A549 (cell line): ENCODE measurements around the gene ANO3. TPM values are rescaled to one million over a fixed set of nuclear protein-coding genes. Genes with fewer than 3 reads are reported as not detected.

ENCODE experiments used
- ATAC-seq, 2 experiments: fragments of 200-7000 bp in 1 of 2; fragments of >200 bp in 1 of 2; cut with Nextera tagmentation in 1 of 2; cut with Tn5 transposase in 1 of 2; 3 replicates each; pipeline versions ENCODE4 v1.8.0 to v1.9.1; 2018 to 2020; ENCODE audit warnings: mild to moderate bottlenecking in 1 of 2, moderate library complexity in 1 of 2
- CTCF ChIA-PET: fragments of 300-600 bp; sonication (Branson Sonifier 250); formaldehyde crosslinking; extraction: SDS; loops from one replicate; lab custom pipeline; 2021; ENCODE audit warnings: antibody characterized with exemption, inconsistent platforms; lab: Yijun Ruan, JAX
- POLR2A ChIA-PET: fragments of 350-600 bp; formaldehyde crosslinking; extraction: SDS; loops from one replicate; lab custom pipeline; 2021; ENCODE audit warnings: antibody characterized with exemption, inconsistent platforms; lab: Yijun Ruan, JAX
- DNase-seq, 2 experiments: peaks; one replicate each; pipeline versions ENCODE4 v3.0.0 to v3.0.0-alpha.2; 2011 to 2016; ENCODE audit warnings: low read depth in 1 of 2, low spot score in 1 of 2
- FAIRE-seq: peaks from 2 replicates; lab custom pipeline; 2011; peaks lifted over from hg19 to GRCh38; lab: Jason Lieb, UNC
- H3K27ac ChIP-seq, 2 experiments: fragments of >200 bp; sonication (Bioruptor Twin); formaldehyde crosslinking; 3 replicates each; pipeline ENCODE4 v1.5.1; 2016 to 2017
- H3K4me1 ChIP-seq: fragments of >200 bp; sonication (Bioruptor Twin); formaldehyde crosslinking; 3 replicates; pipeline ENCODE4 v1.6.1; 2016
- H3K4me2 ChIP-seq: fragments of >200 bp; sonication (Bioruptor Twin); formaldehyde crosslinking; 3 replicates; pipeline ENCODE4 v1.6.1; 2016
- H3K4me3 ChIP-seq: fragments of >200 bp; sonication (Bioruptor Twin); formaldehyde crosslinking; 3 replicates; pipeline ENCODE4 v1.5.1; 2016
- H3K9me3 ChIP-seq: fragments of >200 bp; sonication (Bioruptor Twin); formaldehyde crosslinking; 3 replicates; pipeline ENCODE4 v1.6.1; 2016
- ATOH8 ChIP-seq: fragments of 250-450 bp; sonication (Bioruptor Pico); IDR thresholded peaks from 2 replicates; pipeline ENCODE4 v1.5.0; 2020; ENCODE audit warnings: low read depth, mild to moderate bottlenecking, moderate library complexity
- CBX8 ChIP-seq: fragments of 200-600 bp; sonication (generic); IDR thresholded peaks from 2 replicates; pipeline ENCODE4 v1.6.1; 2016
- CHD2 ChIP-seq: fragments of 150-350 bp; IDR thresholded peaks from 2 replicates; pipeline ENCODE4 v1.6.1; 2014; ENCODE audit warnings: low read length; ENCODE audit not compliant: partially characterized antibody
- CHD4 ChIP-seq: fragments of 200-600 bp; sonication (generic); IDR thresholded peaks from 2 replicates; pipeline ENCODE4 v1.6.1; 2016; ENCODE audit warnings: antibody characterized with exemption, mild to moderate bottlenecking, borderline replicate concordance
- E2F6 ChIP-seq: IDR thresholded peaks from 2 replicates; pipeline ENCODE4 v1.6.1; 2012; ENCODE audit warnings: low read depth, borderline replicate concordance
- ELK1 ChIP-seq: fragments of 150-350 bp; IDR thresholded peaks from 2 replicates; pipeline ENCODE4 v1.6.1; 2014; ENCODE audit warnings: low read depth, mild to moderate bottlenecking, low read length
- EP300 ChIP-seq, 2 experiments: fragments of >200 bp; sonication (Bioruptor Twin); formaldehyde crosslinking; IDR thresholded peaks; 2 replicates in 1 of 2; 3 replicates in 1 of 2; pipeline ENCODE4 v1.6.1; 2016 to 2017
- HDAC2 ChIP-seq: fragments of 200-600 bp; sonication (generic); IDR thresholded peaks from 2 replicates; pipeline ENCODE4 v1.6.1; 2016
- HOXB5 ChIP-seq: fragments of 250-450 bp; sonication (Bioruptor Pico); IDR thresholded peaks from 2 replicates; pipeline ENCODE4 v1.5.0; 2020; ENCODE audit warnings: mild to moderate bottlenecking, moderate library complexity
- JUN ChIP-seq, 2 experiments: fragments of >200 bp; sonication (Bioruptor Twin); formaldehyde crosslinking; IDR thresholded peaks; 2 replicates in 1 of 2; 3 replicates in 1 of 2; pipeline ENCODE4 v1.6.1; 2016 to 2017
- JUNB ChIP-seq: fragments of >200 bp; sonication (Bioruptor Twin); formaldehyde crosslinking; IDR thresholded peaks from 2 replicates; pipeline ENCODE4 v1.6.1; 2016
- KDM1A ChIP-seq: fragments of 200-600 bp; sonication (generic); IDR thresholded peaks from 2 replicates; pipeline ENCODE4 v1.6.1; 2016; ENCODE audit warnings: low read depth, mild to moderate bottlenecking
- MAX ChIP-seq: IDR thresholded peaks from 2 replicates; pipeline ENCODE4 v1.6.1; 2012
- MAZ ChIP-seq: fragments of 150-350 bp; IDR thresholded peaks from 2 replicates; pipeline ENCODE4 v1.6.1; 2014; ENCODE audit warnings: antibody characterized with exemption, low read depth, low read length, borderline replicate concordance
- NFE2L2 ChIP-seq: fragments of 150-350 bp; conservative IDR thresholded peaks from 2 replicates; pipeline ENCODE4 v1.6.1; 2014; ENCODE audit warnings: low read length
- PBX3 ChIP-seq: IDR thresholded peaks from 2 replicates; pipeline ENCODE4 v1.6.1; 2012
- RAD21 ChIP-seq, 2 experiments: fragments of >200 bp in 1 of 2; sonication (Bioruptor Twin) in 1 of 2; formaldehyde crosslinking in 1 of 2; IDR thresholded peaks in 1 of 2; conservative IDR thresholded peaks in 1 of 2; 2 replicates in 1 of 2; 3 replicates in 1 of 2; pipeline ENCODE4 v1.6.1; 2012 to 2018; ENCODE audit warnings: inconsistent platforms in 1 of 2
- RFX5 ChIP-seq: fragments of 450-650 bp; IDR thresholded peaks from 2 replicates; pipeline ENCODE4 v1.7.1; 2014; ENCODE audit warnings: antibody characterized with exemption, mild to moderate bottlenecking, moderate library complexity
- RNF2 ChIP-seq: fragments of 200-600 bp; sonication (generic); IDR thresholded peaks from 2 replicates; pipeline ENCODE4 v1.6.1; 2016; ENCODE audit warnings: low read depth, mild to moderate bottlenecking, antibody characterized with exemption, moderate library complexity, borderline replicate concordance
- SMC3 ChIP-seq: fragments of >200 bp; sonication (Bioruptor Twin); formaldehyde crosslinking; IDR thresholded peaks from 3 replicates; pipeline ENCODE4 v1.6.1; 2018; ENCODE audit warnings: inconsistent platforms
- TP53 ChIP-seq: fragments of 250-450 bp; sonication (Bioruptor Pico); IDR thresholded peaks from 2 replicates; pipeline ENCODE4 v1.5.0; 2021; ENCODE audit warnings: mild to moderate bottlenecking, moderate library complexity
- ZC3H11A ChIP-seq: fragments of 450-650 bp; IDR thresholded peaks from 2 replicates; pipeline ENCODE4 v1.6.1; 2014; ENCODE audit warnings: antibody characterized with exemption, mild to moderate bottlenecking
- ZFP36 ChIP-seq: fragments of 450-650 bp; IDR thresholded peaks from 2 replicates; pipeline ENCODE4 v1.6.1; 2014; ENCODE audit warnings: borderline replicate concordance; ENCODE audit not compliant: partially characterized antibody
- WGBS: methylation state at CpG from one replicate; pipeline ENCODE4 v1.1.6; 2017; ENCODE audit errors: missing lambda C conversion rate; 5-methylcytosine and 5-hydroxymethylcytosine counted together
- polyA plus RNA-seq, 4 experiments: library from polyadenylated mRNA; depleted of rRNA in 3 of 4; stranded (reverse); fragments of >200 nt; fragmentation: RNase III in 1 of 4; extraction: RNeasy Plus Mini Kit Qiagen cat#74134 plus additional on column Dnase treatment in 1 of 4; gene quantifications; 2 replicates in 3 of 4; 3 replicates in 1 of 4; pipeline ENCODE4 v1.2.3, GENCODE V29; 2011 to 2017

The ANO3 gene
- polyA plus RNA-seq, 2 of the 4 experiments (the other 2 are of a cell fraction), result not detected

GRCh38 chr11:26662916-26663315 is 331.0 kb downstream of the ANO3 start:
- H3K4me1 ChIP-seq, result no peaks in the 10 kb centered on the region
- FAIRE-seq, result no peak
- no peak overlapping the region for H3K27ac ChIP-seq
- TF ChIP-seq HOXB5 (CRISPR knock-in tag) (no peak), PBX3 (no peak), ZC3H11A (no peak), CHD4 (no peak), TP53 (no peak), CHD2 (no peak), KDM1A (no peak), MAX (no peak), HDAC2 (no peak), ATOH8 (CRISPR knock-in tag) (no peak), RNF2 (no peak), JUNB (no peak), EP300 (IDR thresholded peaks at IDR 0.05) (no peak)
- TF ChIP-seq, all 56 proteins: peak for 0
- Histone ChIP-seq H3K9me3 (no peaks in the 10 kb centered on the region), H3K4me3 (no peak overlapping the region), H3K4me2 (no peak overlapping the region)
- ChIA-PET POLR2A (no interaction called here), CTCF (no interaction called here)
- no peak for ATAC-seq
- whole genome bisulfite sequencing, result 7% methylated on average over 1 of the region's 1 CpG
- no peak for DNase-seq

GRCh38 chr11:26665036-26665435 is 333.1 kb downstream of the ANO3 start:
- DNase-seq (no peak), ATAC-seq (no peak), FAIRE-seq (no peak)
- no peaks in the 10 kb centered on the region for H3K9me3 ChIP-seq
- POLR2A ChIA-PET, result no interaction called here
- H3K4me3 ChIP-seq, result no peak overlapping the region
- CTCF ChIA-PET, result no interaction called here
- H3K4me1 ChIP-seq, result no peaks in the 10 kb centered on the region
- TF ChIP-seq RAD21 (conservative IDR thresholded peaks at IDR 0.05 in 1 of 2, IDR thresholded peaks at IDR 0.05 in 1 of 2), result no peak
- no peak for TF ChIP-seq MAZ
- no peak for TF ChIP-seq CBX8
- no peak for TF ChIP-seq E2F6
- TF ChIP-seq JUN (IDR thresholded peaks at IDR 0.05), result no peak
- TF ChIP-seq ELK1, result no peak
- no peak for TF ChIP-seq ZFP36
- WGBS, result 1% methylated on average over 2 of the region's 2 CpGs
- no peak overlapping the region for H3K27ac ChIP-seq
- no peak overlapping the region for H3K4me2 ChIP-seq

- no peak overlapping the region for H3K27ac ChIP-seq
- TF ChIP-seq RFX5 (no peak), MAZ (no peak), NFE2L2 (no peak), CHD2 (no peak), TP53 (no peak), SMC3 (no peak)
These were observed 334.0 kb downstream of the ANO3 start for GRCh38 chr11:26665946-26666345.

More at GRCh38 chr11:26665946-26666345, 334.0 kb downstream of the ANO3 start:
- no peak overlapping the region for H3K4me3 ChIP-seq
- 0% methylated on average over 1 of the region's 1 CpG for WGBS
- ChIA-PET CTCF (no interaction called here), POLR2A (no interaction called here)
- H3K9me3 ChIP-seq, result no peaks in the 10 kb centered on the region
- H3K4me2 ChIP-seq, result no peak overlapping the region
- no peaks in the 10 kb centered on the region for H3K4me1 ChIP-seq
- no peak for FAIRE-seq
- ATAC-seq, result no peak
- no peak for DNase-seq
